Left ventricle myocardium inferior (tissue), 1 donor: ENCODE results near the gene CPNE1. TPM values are rescaled to one million over a fixed set of nuclear protein-coding genes. Genes with fewer than 3 reads are reported as not detected.

Experiments used
- DNase-seq: peaks from one replicate; pipeline ENCODE4 v3.0.0-alpha.2; 2020
- H3K27ac ChIP-seq: fragments of 200-600 bp; replicated peaks from 2 replicates; pipeline ENCODE4 v1.8.0; 2021
- H3K27me3 ChIP-seq: fragments of 200-600 bp; 2 replicates; pipeline ENCODE4 v1.8.0; 2021; ENCODE audit warnings: low read depth
- H3K36me3 ChIP-seq: fragments of 200-600 bp; 2 replicates; pipeline ENCODE4 v1.8.0; 2021
- H3K4me1 ChIP-seq: fragments of 200-600 bp; 2 replicates; pipeline ENCODE4 v1.8.0; 2021
- H3K4me3 ChIP-seq: fragments of 200-600 bp; 2 replicates; pipeline ENCODE4 v1.8.0; 2021; ENCODE audit warnings: mild to moderate bottlenecking, moderate library complexity
- H3K9me3 ChIP-seq: fragments of 200-600 bp; replicated peaks from 2 replicates; pipeline ENCODE4 v1.8.0; 2021
- CTCF ChIP-seq: fragments of 200-600 bp; IDR thresholded peaks from 2 replicates; pipeline ENCODE4 v1.8.0; 2021; ENCODE audit warnings: antibody characterized with exemption, mild to moderate bottlenecking, borderline replicate concordance
- intact Hi-C: fragments of 100-400 bp; cut with micrococcal nuclease; formaldehyde crosslinking; loops from one replicate; pipeline ENCODE4 v1.11.0; 2022
- total RNA-seq: library from RNA; stranded (reverse); fragmentation: NEBNext Ultra II Directional; extraction: Animal tissue kit (Norgen Biotek cat#: 25700); gene quantifications from one replicate; pipeline ENCODE4 v1.2.1, GENCODE V29; 2021
- donor health status: DM: no; HTN: yes; CAD: no; lungs with severe emphysema.

Gene CPNE1
- total RNA-seq, 1 donor from 2014 or later: 47.3 TPM

- intact Hi-C loops: no loop called here
- Histone ChIP-seq H3K36me3 (peaks cover 41% of the 10 kb centered on the region), H3K4me1 (peaks cover 28% of the 10 kb centered on the region), H3K4me3 (no peak overlapping the region), H3K9me3 (no peaks in the 10 kb centered on the region), H3K27ac (no peak overlapping the region), H3K27me3 (no peaks in the 10 kb centered on the region)
- DNase-seq: no peak
- TF ChIP-seq CTCF: no peak
Observed at GRCh38 chr20:35632539-35633115, 32.1 kb downstream of the CPNE1 start.

GRCh38 chr20:35630636-35631035 is 34.1 kb downstream of the CPNE1 start:
- peaks cover 61% of the 10 kb centered on the region for H3K36me3 ChIP-seq
- DNase-seq: no peak

GRCh38 chr20:35629427-35630145 is 35.1 kb downstream of the CPNE1 start:
- no peak overlapping the region for H3K4me3 ChIP-seq
- no peaks in the 10 kb centered on the region for H3K4me1 ChIP-seq
- intact Hi-C loops: no loop called here
- no peaks in the 10 kb centered on the region for H3K27me3 ChIP-seq
- H3K27ac ChIP-seq: no peak overlapping the region
- TF ChIP-seq CTCF: no peak
- peaks cover 72% of the 10 kb centered on the region for H3K36me3 ChIP-seq
- no peak for DNase-seq
- no peaks in the 10 kb centered on the region for H3K9me3 ChIP-seq

More at GRCh38 chr20:35630636-35631035, 34.1 kb downstream of the CPNE1 start:
- peaks cover 10% of the 10 kb centered on the region for H3K4me1 ChIP-seq
- no peak overlapping the region for H3K27ac ChIP-seq
- no peaks in the 10 kb centered on the region for H3K9me3 ChIP-seq
- intact Hi-C loops: no loop called here
- no peaks in the 10 kb centered on the region for H3K27me3 ChIP-seq
- H3K4me3 ChIP-seq: no peak overlapping the region
- TF ChIP-seq CTCF: no peak

GRCh38 chr20:35627121-35627520 is 37.6 kb downstream of the CPNE1 start:
- intact Hi-C loops: no loop called here
- no peak overlapping the region for H3K4me3 ChIP-seq
- TF ChIP-seq CTCF: no peak
- no peaks in the 10 kb centered on the region for H3K4me1 ChIP-seq
- no peak overlapping the region for H3K27ac ChIP-seq
- H3K9me3 ChIP-seq: no peaks in the 10 kb centered on the region
- H3K27me3 ChIP-seq: no peaks in the 10 kb centered on the region
- no peak for DNase-seq
- peaks cover 78% of the 10 kb centered on the region for H3K36me3 ChIP-seq

GRCh38 chr20:35626386-35627001 is 38.2 kb downstream of the CPNE1 start:
- TF ChIP-seq CTCF: no peak
- Histone ChIP-seq H3K4me1 (no peaks in the 10 kb centered on the region), H3K27ac (no peak overlapping the region), H3K4me3 (no peak overlapping the region), H3K27me3 (no peaks in the 10 kb centered on the region), H3K36me3 (peaks cover 80% of the 10 kb centered on the region), H3K9me3 (no peaks in the 10 kb centered on the region)
- no peak for DNase-seq
- intact Hi-C loops: no loop called here
